Measurements from ENCODE around the gene RANBP3.

DNA sequence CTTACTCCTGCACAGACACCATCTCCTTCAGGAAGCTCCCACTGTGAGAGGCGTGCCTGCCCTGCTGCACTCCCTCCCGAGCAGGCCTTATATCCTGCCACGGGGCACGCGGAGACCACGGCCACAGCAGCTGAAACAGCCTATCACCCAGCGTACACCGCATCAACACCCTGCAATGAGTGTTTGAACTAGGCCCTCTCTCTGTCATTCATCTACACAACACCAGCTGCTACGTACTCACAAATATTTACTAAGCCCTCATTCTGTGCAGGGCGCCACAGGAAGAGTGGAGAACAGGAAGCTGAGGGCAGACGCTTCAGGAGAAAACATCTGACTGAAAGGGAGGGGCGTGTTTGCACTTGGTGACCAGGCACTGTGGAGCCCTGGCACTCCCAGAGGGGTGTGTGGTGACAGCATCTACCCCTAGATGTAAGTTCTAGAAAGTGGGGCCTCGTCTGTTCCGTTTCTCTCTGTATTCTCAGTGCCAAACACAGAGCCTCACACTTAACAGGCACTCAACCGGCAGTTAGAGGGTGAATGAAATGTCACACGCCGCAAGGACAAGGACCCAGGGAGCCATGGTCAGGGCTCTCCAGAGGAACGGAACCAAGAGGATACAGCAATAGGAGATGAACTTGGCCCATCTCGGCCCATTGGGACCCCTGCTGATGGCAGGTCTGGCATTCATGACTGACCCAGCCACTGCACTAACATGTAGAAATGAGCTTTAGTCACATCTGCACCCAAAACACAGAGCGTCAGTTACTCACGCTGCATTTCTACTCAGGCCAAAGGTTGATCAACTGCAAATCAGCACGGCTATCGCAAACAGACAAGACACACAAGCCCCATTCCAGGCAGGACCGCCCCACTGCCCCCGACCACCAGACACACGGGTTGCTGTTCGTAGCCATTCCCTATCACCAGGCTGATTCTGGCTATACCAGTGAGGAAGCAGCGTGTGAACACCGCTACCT, 15.7 kb downstream of the RANBP3 start:
- TF ChIP-seq GATA3 (IDR thresholded peaks at IDR 0.05; ENCODE audit: low read depth, low read length), result no peak
- no peak for TF ChIP-seq GATA2 (IDR thresholded peaks at IDR 0.05; ENCODE audit: low read depth, low read length)

Measured in SH-SY5Y (cell line).